ENCODE results near the gene BRMS1.
A peak's percentile ranks its signal among the peaks of the same experiment; 100 is the strongest.

Gene BRMS1

GRCh38 chr11:66345316-66345649 lies 379 bp upstream of the BRMS1 start:
- H3K4me3 ChIP-seq (ENCODE audit: control insufficient read depth, low read depth, low read length): peak overlapping the region; percentile 94
- no peak for TF ChIP-seq CTCF (conservative IDR thresholded peaks at IDR 0.05; ENCODE audit: control insufficient read depth, insufficient read depth, low read depth, low read length)
- no peak for DNase-seq (ENCODE audit: low read depth)

GRCh38 chr11:66343176-66343575 lies 1.7 kb downstream of the BRMS1 start:
- TF ChIP-seq CTCF (conservative IDR thresholded peaks at IDR 0.05; ENCODE audit: control insufficient read depth, insufficient read depth, low read depth, low read length): no peak
- no peak for DNase-seq (ENCODE audit: low read depth)
- no peak overlapping the region for H3K4me3 ChIP-seq (ENCODE audit: control insufficient read depth, low read depth, low read length)

GRCh38 chr11:66341502-66342126 lies 3.3 kb downstream of the BRMS1 start:
- no peak overlapping the region for H3K4me3 ChIP-seq (ENCODE audit: control insufficient read depth, low read depth, low read length)
- DNase-seq (ENCODE audit: low read depth): no peak
- no peak for TF ChIP-seq CTCF (conservative IDR thresholded peaks at IDR 0.05; ENCODE audit: control insufficient read depth, insufficient read depth, low read depth, low read length)

- DNase-seq (ENCODE audit: low read depth): no peak
- no peak overlapping the region for H3K4me3 ChIP-seq (ENCODE audit: control insufficient read depth, low read depth, low read length)
- TF ChIP-seq CTCF (conservative IDR thresholded peaks at IDR 0.05; ENCODE audit: control insufficient read depth, insufficient read depth, low read depth, low read length): no peak
Measured at GRCh38 chr11:66340596-66341501, 4.1 kb downstream of the BRMS1 start.

- H3K4me3 ChIP-seq (ENCODE audit: control insufficient read depth, low read depth, low read length): no peak overlapping the region
- DNase-seq (ENCODE audit: low read depth): no peak
- TF ChIP-seq CTCF (conservative IDR thresholded peaks at IDR 0.05; ENCODE audit: control insufficient read depth, insufficient read depth, low read depth, low read length): no peak
Measured at GRCh38 chr11:66339686-66340483, 5.0 kb downstream of the BRMS1 start.

- no peak for TF ChIP-seq CTCF (conservative IDR thresholded peaks at IDR 0.05; ENCODE audit: control insufficient read depth, insufficient read depth, low read depth, low read length)
- no peak overlapping the region for H3K4me3 ChIP-seq (ENCODE audit: control insufficient read depth, low read depth, low read length)
- no peak for DNase-seq (ENCODE audit: low read depth)
Measured at GRCh38 chr11:66339162-66339675, 5.7 kb downstream of the BRMS1 start.
